ACC112 (cell line): ENCODE results near the gene MRPL24.

Experiments used
- H2AFZ ChIP-seq: fragments of 200-600 bp; sonication (generic); one replicate; pipeline ENCODE4 v1.6.0; 2017; ENCODE audit warnings: antibody characterized with exemption, low read length; ENCODE audit not compliant: unreplicated experiment
- H3K27ac ChIP-seq: fragments of 200-600 bp; sonication (generic); 2 replicates; pipeline ENCODE4 v1.5.1; 2014; ENCODE audit warnings: low read depth, mild to moderate bottlenecking, antibody characterized with exemption, low read length, moderate library complexity
- H3K27me3 ChIP-seq: fragments of 200-600 bp; sonication (generic); 2 replicates; pipeline ENCODE4 v1.6.1; 2014; ENCODE audit warnings: mild to moderate bottlenecking, antibody characterized with exemption, low read length, moderate library complexity, mixed read lengths; ENCODE audit not compliant: insufficient read depth
- H3K36me3 ChIP-seq: fragments of 200-600 bp; sonication (generic); 2 replicates; pipeline ENCODE4 v1.6.1; 2016; ENCODE audit warnings: mild to moderate bottlenecking, antibody characterized with exemption, low read length, moderate library complexity, mixed read lengths; ENCODE audit not compliant: insufficient read depth
- H3K4me1 ChIP-seq: fragments of 200-600 bp; sonication (generic); one replicate; pipeline ENCODE4 v1.6.1; 2016; ENCODE audit warnings: low read length, mixed read lengths; ENCODE audit not compliant: insufficient read depth, unreplicated experiment, control insufficient read depth
- H3K4me3 ChIP-seq: fragments of 200-600 bp; sonication (generic); 2 replicates; pipeline ENCODE4 v1.5.1; 2014; ENCODE audit warnings: mild to moderate bottlenecking, low read depth, low read length
- H3K79me2 ChIP-seq: fragments of 200-600 bp; sonication (generic); one replicate; pipeline ENCODE4 v1.6.0; 2016; ENCODE audit warnings: low read length; ENCODE audit not compliant: control insufficient read depth, unreplicated experiment, insufficient read depth

MRPL24 gene

DNA sequence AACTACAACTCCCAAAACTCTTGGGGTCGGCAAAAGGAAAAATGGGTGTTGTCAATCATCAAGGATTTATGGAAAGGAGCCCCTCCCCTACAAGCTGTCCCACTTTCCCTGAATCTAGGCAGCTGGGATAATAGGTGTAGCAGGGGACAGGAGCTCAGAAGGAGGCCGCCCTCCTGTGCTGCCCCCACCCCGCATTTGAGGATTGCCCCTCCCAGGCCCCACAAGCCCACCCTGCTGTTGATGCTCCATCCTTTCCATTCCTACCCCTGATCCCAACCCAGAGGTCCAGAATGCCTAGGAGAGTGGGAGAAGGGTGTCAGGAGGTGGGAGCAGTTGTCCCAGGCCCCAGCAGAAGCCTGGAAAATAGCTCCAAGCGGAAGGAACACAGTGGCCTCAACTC, 1.9 kb upstream of the MRPL24 start:
- peaks cover 14% of the 10 kb centered on the region for H3K36me3 ChIP-seq
- peaks cover 53% of the 10 kb centered on the region for H3K79me2 ChIP-seq
- peaks cover 35% of the 10 kb centered on the region for H3K4me1 ChIP-seq
- peak overlapping the region; percentile 76; the same call in 1 of the 2 replicates for H3K27ac ChIP-seq
- H3K27me3 ChIP-seq, result no peaks in the 10 kb centered on the region
- H2AFZ ChIP-seq, result no peak overlapping the region
- H3K4me3 ChIP-seq, result no peak overlapping the region

DNA sequence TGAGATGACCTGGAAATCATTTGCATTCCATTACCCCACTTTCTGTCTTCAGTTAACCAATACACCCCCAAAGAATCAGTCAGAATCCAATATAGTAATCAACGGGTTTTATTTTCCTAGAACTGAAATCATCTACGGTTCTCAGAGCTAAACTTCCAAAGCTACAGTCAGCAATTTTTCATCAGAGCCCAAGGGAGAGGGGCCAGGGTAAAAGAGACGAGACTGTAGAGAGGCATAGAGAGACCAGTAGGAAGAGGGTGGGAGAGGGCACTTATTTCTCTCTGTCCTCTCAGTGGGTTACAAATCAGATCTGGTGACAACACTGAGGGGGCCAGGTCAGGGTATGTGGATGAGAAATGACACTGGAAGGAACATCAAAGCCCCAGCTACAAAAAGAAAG, 1.1 kb upstream of the MRPL24 start:
- peaks cover 46% of the 10 kb centered on the region for H3K79me2 ChIP-seq
- peak overlapping the region; percentile 76 for H3K27ac ChIP-seq
- no peaks in the 10 kb centered on the region for H3K27me3 ChIP-seq
- H3K36me3 ChIP-seq, result peaks cover 19% of the 10 kb centered on the region
- H3K4me1 ChIP-seq, result peaks cover 29% of the 10 kb centered on the region
- no peak overlapping the region for H2AFZ ChIP-seq
- no peak overlapping the region for H3K4me3 ChIP-seq

DNA sequence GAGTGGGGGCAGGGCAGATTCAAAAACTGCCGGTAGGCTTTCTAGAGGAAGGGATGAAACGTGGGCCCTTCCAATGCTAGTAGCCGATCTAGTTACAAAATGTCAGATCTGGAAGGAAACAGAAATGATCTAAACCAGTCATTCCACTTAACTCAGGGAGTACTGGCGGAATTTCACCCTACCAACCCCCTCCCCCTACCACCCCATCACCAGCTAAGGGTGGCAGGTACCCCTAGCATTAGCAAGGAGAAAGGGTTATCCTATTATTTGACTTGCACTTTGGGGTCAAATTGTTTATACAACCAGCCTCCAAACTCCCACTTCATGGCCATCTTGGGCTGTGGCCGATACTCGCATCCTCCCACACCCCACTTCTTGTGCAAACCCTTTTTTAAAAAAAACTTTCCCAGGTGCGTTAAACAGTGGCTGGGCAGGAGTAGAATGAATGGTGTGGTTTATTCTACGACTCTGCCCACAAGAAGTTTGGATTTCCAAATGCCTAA, 644 bp upstream of the MRPL24 start:
- Histone ChIP-seq H3K4me1 (peaks cover 29% of the 10 kb centered on the region), H2AFZ (peak overlapping the region; percentile 74), H3K36me3 (peaks cover 19% of the 10 kb centered on the region), H3K4me3 (peak overlapping the region; percentile 27; the same call in 1 of the 2 replicates), H3K79me2 (peaks cover 42% of the 10 kb centered on the region), H3K27ac (peak overlapping the region; percentile 76), H3K27me3 (no peaks in the 10 kb centered on the region)

DNA sequence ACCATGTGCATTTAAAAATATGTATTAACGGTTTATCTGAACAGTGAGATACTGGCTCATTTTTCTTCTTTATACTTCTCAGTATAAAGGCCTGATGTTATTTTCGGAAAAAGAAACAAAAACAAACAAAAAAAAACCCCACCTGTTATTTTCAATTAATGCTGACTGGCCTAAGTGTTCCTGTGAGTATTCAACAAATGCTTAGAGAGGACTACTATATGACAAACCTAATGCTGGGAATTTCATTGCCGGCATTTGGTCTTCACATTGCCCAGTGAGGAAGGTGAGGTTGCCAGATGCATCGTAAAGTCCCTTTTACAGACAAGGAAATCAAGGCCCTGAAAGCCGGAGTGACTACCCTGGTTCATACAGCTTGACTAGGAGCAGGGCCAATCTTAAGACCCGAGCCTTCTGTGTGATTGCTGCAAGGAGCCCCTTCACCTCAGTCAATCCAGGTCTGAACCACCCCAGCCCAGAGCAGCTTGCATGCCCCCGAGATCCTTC, 599 bp downstream of the MRPL24 start:
- peak overlapping the region; percentile 41 for H2AFZ ChIP-seq
- no peaks in the 10 kb centered on the region for H3K27me3 ChIP-seq
- peaks cover 16% of the 10 kb centered on the region for H3K36me3 ChIP-seq
- peaks cover 17% of the 10 kb centered on the region for H3K4me1 ChIP-seq
- peaks cover 30% of the 10 kb centered on the region for H3K79me2 ChIP-seq
- peak overlapping the region; percentile 88 for H3K4me3 ChIP-seq
- peak overlapping the region; percentile 26; the same call in 1 of the 2 replicates for H3K27ac ChIP-seq

DNA sequence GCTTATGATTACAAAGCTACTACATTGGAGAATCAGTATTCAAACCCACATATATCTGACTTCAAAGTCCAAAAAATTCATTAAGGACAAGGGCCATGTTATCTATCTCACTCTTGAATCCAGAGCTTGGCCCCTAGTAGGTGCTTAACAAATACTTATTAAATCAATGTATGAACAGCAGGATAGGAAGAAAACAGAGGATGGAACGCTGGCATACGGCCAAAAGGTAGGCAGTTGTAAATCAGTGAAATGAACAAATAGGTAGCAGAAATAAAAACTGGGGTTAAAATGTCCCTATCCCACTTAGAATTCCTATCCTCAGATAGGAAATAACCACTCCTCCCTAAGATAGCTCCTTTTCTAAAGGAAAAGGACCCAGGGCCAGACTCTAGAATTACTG, 2.0 kb downstream of the MRPL24 start:
- Histone ChIP-seq H3K4me1 (peaks cover 17% of the 10 kb centered on the region), H3K27ac (no peak overlapping the region), H3K79me2 (peaks cover 22% of the 10 kb centered on the region), H2AFZ (no peak overlapping the region), H3K36me3 (peaks cover 16% of the 10 kb centered on the region), H3K4me3 (no peak overlapping the region), H3K27me3 (no peaks in the 10 kb centered on the region)

DNA sequence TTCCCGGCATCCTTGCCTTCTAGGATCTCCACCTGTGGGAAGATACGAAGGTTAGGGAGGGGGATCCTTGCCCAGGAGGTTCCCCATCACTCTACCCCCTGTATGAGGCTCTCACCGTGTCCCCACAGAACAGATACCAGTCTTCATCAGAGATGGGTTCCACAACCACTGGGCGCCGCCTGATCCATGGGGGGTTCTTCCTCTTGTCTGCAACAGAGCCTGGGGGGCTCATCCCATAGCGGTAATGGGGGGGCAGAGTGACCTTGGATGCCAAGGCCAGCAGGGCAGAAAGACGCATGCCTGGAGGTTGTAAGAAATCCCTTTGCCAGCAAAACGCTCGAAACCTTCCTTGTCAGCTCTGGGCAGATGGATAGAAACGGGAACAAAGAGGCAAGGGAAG, 2.5 kb downstream of the MRPL24 start:
- Histone ChIP-seq H3K27ac (no peak overlapping the region), H3K27me3 (no peaks in the 10 kb centered on the region), H3K36me3 (peaks cover 18% of the 10 kb centered on the region), H3K79me2 (peaks cover 22% of the 10 kb centered on the region), H3K4me3 (no peak overlapping the region), H2AFZ (no peak overlapping the region), H3K4me1 (peaks cover 17% of the 10 kb centered on the region)

DNA sequence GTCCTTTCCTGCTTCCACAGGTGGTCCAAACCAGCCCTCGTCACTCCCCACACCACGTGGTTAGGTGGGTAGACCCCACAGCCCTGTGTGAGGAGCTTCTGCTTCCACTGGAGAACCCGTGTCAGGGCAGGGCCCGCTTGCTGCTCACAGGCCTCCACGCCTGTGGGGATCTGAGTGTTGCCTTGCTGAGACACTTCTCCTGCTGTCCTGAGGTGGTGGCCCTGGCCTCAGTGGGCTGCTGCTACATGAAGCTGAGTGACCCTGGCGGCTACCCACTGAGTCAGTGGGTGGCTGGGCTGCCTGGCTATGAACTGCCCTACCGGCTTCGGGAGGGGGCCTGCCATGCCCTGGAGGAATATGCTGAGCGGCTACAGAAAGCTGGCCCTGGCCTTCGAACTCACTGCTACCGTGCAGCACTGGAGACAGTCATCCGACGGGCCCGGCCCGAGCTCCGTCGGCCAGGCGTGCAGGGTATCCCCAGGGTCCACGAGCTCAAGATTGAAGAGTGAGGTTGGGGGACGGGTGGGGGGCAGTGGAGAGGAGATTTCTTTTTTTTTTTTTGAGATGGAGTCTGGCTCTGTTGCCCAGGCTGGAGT, 6.8 kb downstream of the MRPL24 start:
- no peaks in the 10 kb centered on the region for H3K27me3 ChIP-seq
- H2AFZ ChIP-seq, result no peak overlapping the region
- no peak overlapping the region for H3K27ac ChIP-seq
- peaks cover 16% of the 10 kb centered on the region for H3K79me2 ChIP-seq
- H3K4me3 ChIP-seq, result no peak overlapping the region
- peaks cover 8% of the 10 kb centered on the region for H3K4me1 ChIP-seq
- H3K36me3 ChIP-seq, result peaks cover 10% of the 10 kb centered on the region; the same call in 1 of the 2 replicates

DNA sequence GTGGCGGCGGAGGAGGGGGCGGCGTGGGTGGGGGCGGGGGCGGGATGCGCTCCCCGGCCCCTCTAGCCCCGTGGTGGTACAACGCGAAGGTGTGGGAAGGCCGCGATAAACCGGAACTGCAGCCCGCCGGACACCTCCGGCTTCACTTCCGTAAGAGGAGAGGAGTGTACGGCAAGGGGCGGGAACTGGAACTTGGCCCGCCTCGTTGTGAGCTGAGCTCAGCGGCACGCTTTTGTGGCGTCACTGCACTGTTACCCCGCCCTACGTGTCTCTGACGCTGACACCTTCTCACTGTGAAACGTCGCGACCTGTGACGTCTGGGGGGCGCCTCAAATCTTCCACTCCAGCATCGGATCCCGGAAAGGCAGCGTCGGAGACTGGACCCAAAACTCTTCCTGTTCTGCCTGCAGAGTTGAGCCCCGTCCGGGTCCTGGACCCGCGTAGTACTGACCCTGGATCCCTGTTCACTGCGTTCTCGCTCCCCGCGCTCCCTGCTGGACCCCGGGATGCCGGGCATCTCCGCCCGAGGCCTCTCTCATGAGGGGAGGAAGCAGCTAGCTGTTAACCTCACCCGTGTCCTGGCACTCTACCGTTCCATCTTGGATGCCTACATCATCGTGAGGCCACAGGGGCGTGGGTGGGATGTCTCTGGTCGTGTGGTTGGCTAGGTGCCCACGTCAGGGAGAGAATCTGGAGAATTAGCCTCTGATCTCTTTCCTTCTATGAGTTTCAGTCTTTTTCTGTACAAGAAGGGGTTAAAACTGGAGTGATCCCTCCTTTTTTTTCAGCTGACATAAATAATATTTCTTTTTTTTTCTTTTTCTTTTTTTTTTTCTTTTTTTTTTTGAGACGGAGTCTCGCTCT, 12.1 kb downstream of the MRPL24 start, which contains the start of gene ISG20L2:
TSS of gene ISG20L2 (minus strand) at position 168 of the 864 bp plus-strand sequence. CDS start 1,114 bp downstream, outside the sequence.
- Histone ChIP-seq H3K4me3 (peak within 1 kb of the TSS; percentile 100), H3K79me2 (peaks cover 57% of the 10 kb centered on the region), H3K36me3 (0 out of 2 replicates have a peak, but pooled peaks cover 12% of the 10 kb centered on the region), H3K27me3 (no peaks in the 10 kb centered on the region), H3K4me1 (peaks cover 34% of the 10 kb centered on the region), H2AFZ (peak within 1 kb of the TSS; percentile 93), H3K27ac (peak within 1 kb of the TSS; percentile 97)

DNA sequence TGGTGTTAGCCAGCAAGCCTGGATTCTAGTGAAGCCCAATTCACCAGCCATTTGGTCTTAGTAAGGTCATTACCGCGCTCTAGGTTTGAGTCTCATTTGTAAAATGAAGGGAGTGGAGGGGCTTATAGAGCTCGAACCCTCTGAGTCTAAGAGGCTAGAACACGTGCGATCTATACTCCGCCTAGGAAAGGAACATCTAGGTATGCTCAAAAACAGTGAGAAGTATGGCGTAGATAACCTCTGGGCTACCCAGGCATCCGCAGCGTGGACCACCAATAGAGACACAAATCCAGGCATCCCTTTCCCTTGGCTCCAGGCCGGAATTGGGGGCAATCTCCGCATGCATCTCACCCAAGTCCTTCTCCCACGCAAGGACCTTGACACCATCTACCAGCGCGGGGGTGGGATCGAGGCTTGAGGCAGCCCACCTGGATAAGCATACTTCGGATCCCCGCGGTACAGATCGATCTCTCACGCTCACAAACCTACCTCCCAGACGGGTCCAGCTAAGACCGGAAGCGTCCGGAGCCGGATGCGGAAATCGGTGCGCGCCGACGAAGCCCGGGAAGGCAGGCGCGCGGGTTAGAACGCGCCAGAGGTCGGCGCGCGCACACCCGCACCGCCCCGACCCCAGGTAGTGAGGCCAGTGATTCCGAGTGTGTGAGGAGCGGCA, 12.8 kb downstream of the MRPL24 start, which contains the start of gene METTL25B:
TSS of gene METTL25B (plus strand) at position 544 of the 673 bp plus-strand sequence. CDS start 636 bp downstream, outside the sequence.
- peak within 1 kb of the TSS; percentile 93 for H2AFZ ChIP-seq

DNA sequence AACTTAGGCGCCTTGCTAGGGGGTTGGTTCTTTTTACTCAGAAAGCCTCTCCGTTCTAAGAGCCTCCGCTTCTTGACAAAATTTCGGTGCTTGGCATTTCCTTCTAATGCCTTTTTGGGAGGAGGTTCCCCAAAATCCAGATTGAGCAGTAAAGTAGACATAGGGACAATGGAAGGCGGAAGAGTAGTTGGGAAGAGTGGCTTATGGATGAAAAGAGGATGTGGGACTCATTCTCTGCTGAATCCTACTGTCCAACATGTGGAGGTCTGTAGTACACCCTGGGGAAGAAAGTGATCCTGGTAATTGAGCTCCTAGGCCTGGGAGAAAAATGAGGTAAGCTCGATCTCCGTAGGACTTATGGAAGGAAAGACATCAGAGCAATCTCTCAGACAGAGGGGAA, 13.4 kb downstream of the MRPL24 start:
- peaks cover 14% of the 10 kb centered on the region; the same call in 1 of the 2 replicates for H3K36me3 ChIP-seq
- peaks cover 34% of the 10 kb centered on the region for H3K4me1 ChIP-seq
- no peaks in the 10 kb centered on the region for H3K27me3 ChIP-seq
- peak overlapping the region; percentile 100 for H3K4me3 ChIP-seq
- peak overlapping the region; percentile 97 for H3K27ac ChIP-seq
- no peak overlapping the region for H2AFZ ChIP-seq
- peaks cover 66% of the 10 kb centered on the region for H3K79me2 ChIP-seq

More for the DNA sequence above, 12.8 kb downstream of the MRPL24 start, which contains the start of gene METTL25B:
- H3K27me3 ChIP-seq, result no peaks in the 10 kb centered on the region
- H3K4me3 ChIP-seq, result peak within 1 kb of the TSS; percentile 100
- H3K4me1 ChIP-seq, result peaks cover 34% of the 10 kb centered on the region
- H3K79me2 ChIP-seq, result peaks cover 62% of the 10 kb centered on the region
- H3K27ac ChIP-seq, result peak within 1 kb of the TSS; percentile 97
- H3K36me3 ChIP-seq, result 0 out of 2 replicates have a peak, but pooled peaks cover 10% of the 10 kb centered on the region
